Stimulated activated CD4-positive, alpha-beta T cell treated with anti-CD3 and anti-CD28 coated beads, Interleukin-15, amount 100 ng/mL, for 48 hours (primary cell): ENCODE results near the gene RAET1E.
"Not testable (repeated sequence)": the region's sequence is repeated elsewhere in the genome, so short reads cannot be mapped to it uniquely, and the experiment has no call there.

Experiments
- DNase-seq, 2 donors: peaks; one replicate each; pipeline ENCODE4 v3.0.0-alpha.2; 2020; ENCODE audit warnings: low read depth in 2 of 2

Gene RAET1E

GRCh38 chr6:149861603-149862423 is 36.1 kb downstream of the RAET1E start:
- no peak for DNase-seq

GRCh38 chr6:149860834-149861602 is 36.9 kb downstream of the RAET1E start:
- DNase-seq, result no peak

GRCh38 chr6:149860513-149860833 is 37.4 kb downstream of the RAET1E start:
- DNase-seq, result no peak

GRCh38 chr6:149859938-149860337 is 38.0 kb downstream of the RAET1E start:
- DNase-seq, result no peak

- no peak for DNase-seq
Measured at GRCh38 chr6:149859368-149859767, 38.5 kb downstream of the RAET1E start.

GRCh38 chr6:149857541-149857940 is 40.4 kb downstream of the RAET1E start:
- DNase-seq, result no peak

GRCh38 chr6:149856256-149856994 is 41.5 kb downstream of the RAET1E start:
- DNase-seq, result no peak

GRCh38 chr6:149855741-149856140 is 42.2 kb downstream of the RAET1E start:
- DNase-seq, result no peak

- DNase-seq, result no peak
Measured at GRCh38 chr6:149855040-149855654, 42.8 kb downstream of the RAET1E start.

- no peak for DNase-seq
Measured at GRCh38 chr6:149854532-149854931, 43.4 kb downstream of the RAET1E start.

GRCh38 chr6:149854017-149854416 is 43.9 kb downstream of the RAET1E start:
- DNase-seq, result not testable (repeated sequence)

- DNase-seq, result no peak
Measured at GRCh38 chr6:149852881-149853280, 45.0 kb downstream of the RAET1E start.

- DNase-seq, result no peak
Measured at GRCh38 chr6:149852180-149852579, 45.7 kb downstream of the RAET1E start.

- DNase-seq, result no peak
Measured at GRCh38 chr6:149851461-149852110, 46.3 kb downstream of the RAET1E start.

- not testable (repeated sequence) for DNase-seq
Measured at GRCh38 chr6:149848343-149848742, 49.6 kb downstream of the RAET1E start.
